Adrenal gland (tissue), 12 donors: Measurements from ENCODE around the gene CDH5. TPM values are rescaled to one million over a fixed set of nuclear protein-coding genes. Genes with fewer than 3 reads are reported as not detected.

Source experiments
- DNase-seq, 7 donors: peaks; one replicate each; pipeline ENCODE4 v3.0.0-alpha.2; 2019 to 2020
- H3K27ac ChIP-seq, 5 donors: fragments of 200-600 bp; sonication (generic) in 4 of 5; 1 replicate in 3 of 5; 2 replicates in 2 of 5; pipeline versions ENCODE4 v1.5.1 to v1.8.0; 2016 to 2020; ENCODE audit warnings: mild to moderate bottlenecking in 1 of 5
- H3K27me3 ChIP-seq: fragments of 200-600 bp; 2 replicates; pipeline ENCODE4 v1.8.0; 2021
- H3K36me3 ChIP-seq, 2 donors: fragments of 200-600 bp; replicated peaks in 1 of 2; 1 replicate in 1 of 2; 2 replicates in 1 of 2; pipeline versions ENCODE4 v1.5.1 to v1.8.0; 2018 to 2022
- H3K4me1 ChIP-seq, 2 donors: fragments of 200-600 bp; replicated peaks in 1 of 2; 1 replicate in 1 of 2; 2 replicates in 1 of 2; pipeline versions ENCODE4 v1.5.1 to v1.8.0; 2018 to 2021
- H3K4me3 ChIP-seq, 4 donors: fragments of 200-600 bp; sonication (generic) in 3 of 4; one replicate each; pipeline ENCODE4 v1.5.1; 2016 to 2018
- H3K9me3 ChIP-seq, 3 donors: fragments of 200-600 bp; sonication (generic) in 1 of 3; replicated peaks in 1 of 3; 1 replicate in 2 of 3; 2 replicates in 1 of 3; pipeline versions ENCODE4 v1.5.1 to v1.8.0; 2016 to 2021
- CTCF ChIP-seq, 6 experiments: fragments of 450-650 bp in 4 of 6; fragments of 200-600 bp in 2 of 6; sonication (generic) in 1 of 6; IDR thresholded peaks; 1 replicate in 5 of 6; 2 replicates in 1 of 6; pipeline versions ENCODE4 v1.5.1 to v1.8.0; 2016 to 2021; ENCODE audit warnings: antibody characterized with exemption in 6 of 6, mild to moderate bottlenecking in 2 of 6, moderate library complexity in 1 of 6
- POLR2A ChIP-seq, 2 donors: fragments of 450-650 bp; IDR thresholded peaks; one replicate each; pipeline ENCODE4 v1.6.1; 2017; ENCODE audit warnings: antibody characterized with exemption in 2 of 2, mild to moderate bottlenecking in 2 of 2, moderate library complexity in 1 of 2
- WGBS, 4 donors: extraction: QIAGEN DNeasy Blood & Tissue Kit in 2 of 4; methylation state at CpG; one replicate each; pipeline versions ENCODE4 v1.1.5 to v1.1.7; 2013 to 2017; 5-methylcytosine and 5-hydroxymethylcytosine counted together
- intact Hi-C, 2 donors: fragments of 100-400 bp; cut with DNase I; formaldehyde crosslinking; loops; one replicate each; pipeline versions ENCODE4 v1.14.1 to v1.15.0; 2022 to 2023
- polyA plus RNA-seq, 3 donors: library from polyadenylated mRNA; stranded (reverse); fragments of 200-250 nt in 2 of 3; fragments of 350-450 nt in 1 of 3; fragmentation: Illumina TruSeq in 1 of 3; extraction: RNeasy Lipid Tissue Mini Kit (QIAGEN cat#74804) in 1 of 3; gene quantifications; one replicate each; pipeline ENCODE4 v1.2.3, GENCODE V29; 2013 to 2014
- total RNA-seq, 9 donors: library from RNA; depleted of rRNA in 4 of 9; stranded (reverse); fragments of >200 nt in 4 of 9; fragments of 120-200 nt in 1 of 9; fragmentation: NEBNext Ultra II Directional in 1 of 9; extraction: Animal tissue kit (Norgen Biotek cat#: 25700) in 1 of 9; gene quantifications; one replicate each; pipeline versions ENCODE4 v1.1.0 to v1.2.4, GENCODE V29; 2013 to 2023
- donor health status: healthy with polysubstance abuse.
- donor health status: Bipolar disorder and iron deficiency.
- donor health status: DM: yes; HTN: yes; CAD: no.
- donor health status: DM: no; HTN: no; CAD: no.
- donor health status: DM: no; HTN: no; CAD: no.
- donor health status: DM: yes; HTN: yes; CAD: no.

The CDH5 gene
- total and polyA plus RNA-seq, 12 donors: 13.8 to 50.9 (median 28.4) TPM

- Histone ChIP-seq H3K27me3 (no peaks in the 10 kb centered on the region), H3K27ac (peak overlapping the region in 1 of 5 donors; percentile 61), H3K36me3 (no peaks in the 10 kb centered on the region), H3K4me3 (no peak overlapping the region), H3K9me3 (no peaks in the 10 kb centered on the region), H3K4me1 (peaks cover 9 to 10% of the 10 kb centered on the region in 2 donors)
- WGBS, 4 donors: 86 to 89% (median 86%) methylated on average over 4 of the region's 4 CpGs
- intact Hi-C loops: no loop called here
- DNase-seq: no peak
- no peak for TF ChIP-seq POLR2A (IDR thresholded peaks at IDR 0.05)
- no peak for TF ChIP-seq CTCF (IDR thresholded peaks at IDR 0.05)
These were observed 17.1 kb downstream of the CDH5 start for GRCh38 chr16:66383551-66383950.

- no peak for TF ChIP-seq CTCF (IDR thresholded peaks at IDR 0.05)
- TF ChIP-seq POLR2A (IDR thresholded peaks at IDR 0.05): no peak
- 92 to 96% (median 93%) methylated on average over 4 of the region's 4 CpGs for WGBS, 4 donors
These were observed 18.9 kb downstream of the CDH5 start for GRCh38 chr16:66385415-66385814.

GRCh38 chr16:66386629-66387622 lies 20.4 kb downstream of the CDH5 start:
- peak in 1 of 7 donors; percentile 3 for DNase-seq
- 88 to 93% (median 89%) methylated on average over 19 to 20 of the region's 20 CpGs for whole genome bisulfite sequencing, 4 donors

More at GRCh38 chr16:66385415-66385814, 18.9 kb downstream of the CDH5 start:
- H3K4me1 ChIP-seq: peaks cover 9 to 10% of the 10 kb centered on the region in 2 donors
- no peaks in the 10 kb centered on the region for H3K36me3 ChIP-seq
- no peaks in the 10 kb centered on the region for H3K27me3 ChIP-seq
- no peak overlapping the region for H3K4me3 ChIP-seq
- intact Hi-C loops: no loop called here
- H3K27ac ChIP-seq: no peak overlapping the region
- DNase-seq: no peak
- H3K9me3 ChIP-seq: no peaks in the 10 kb centered on the region

More at GRCh38 chr16:66386629-66387622, 20.4 kb downstream of the CDH5 start:
- intact Hi-C loops: no loop called here
- Histone ChIP-seq H3K4me1 (peaks cover 8 to 9% of the 10 kb centered on the region in 2 donors), H3K36me3 (no peaks in the 10 kb centered on the region), H3K9me3 (no peaks in the 10 kb centered on the region), H3K27ac (no peak overlapping the region), H3K4me3 (no peak overlapping the region), H3K27me3 (no peaks in the 10 kb centered on the region)
- TF ChIP-seq POLR2A (IDR thresholded peaks at IDR 0.05) (no peak), CTCF (IDR thresholded peaks at IDR 0.05) (no peak)
